Thoracic aorta (tissue), 2 donors: ENCODE results near the gene MARF1. TPM values are rescaled to one million over a fixed set of nuclear protein-coding genes. Genes with fewer than 3 reads are reported as not detected.

ENCODE experiments used
- ATAC-seq: fragments of 150-250 bp; one replicate; pipeline ENCODE4 v1.8.0; 2017; ENCODE audit warnings: low read depth; ENCODE audit not compliant: insufficient number of reproducible peaks, low FRiP score
- DNase-seq: peaks from one replicate; pipeline ENCODE4 v3.0.0-alpha.2; 2020; ENCODE audit warnings: low spot score
- H3K27ac ChIP-seq, 2 donors: fragments of 200-600 bp; sonication (generic); 1 replicate in 1 of 2; 2 replicates in 1 of 2; pipeline ENCODE4 v1.5.1; 2016; ENCODE audit warnings: mild to moderate bottlenecking in 2 of 2, moderate library complexity in 2 of 2
- H3K27me3 ChIP-seq: fragments of 200-600 bp; sonication (generic); replicated peaks from 2 replicates; pipeline ENCODE4 v1.6.0; 2016; ENCODE audit warnings: mild to moderate bottlenecking; ENCODE audit not compliant: insufficient read depth
- H3K36me3 ChIP-seq: fragments of 200-600 bp; sonication (generic); one replicate; pipeline ENCODE4 v1.5.1; 2016
- H3K4me1 ChIP-seq, 2 donors: fragments of 200-600 bp; sonication (generic); 1 replicate in 1 of 2; 2 replicates in 1 of 2; pipeline versions ENCODE4 v1.5.1 to v1.6.0; 2016; ENCODE audit warnings: low read depth in 2 of 2, mild to moderate bottlenecking in 1 of 2; ENCODE audit not compliant: control insufficient read depth in 1 of 2
- H3K4me3 ChIP-seq: fragments of 200-600 bp; sonication (generic); 2 replicates; pipeline ENCODE4 v1.5.1; 2016; ENCODE audit warnings: mild to moderate bottlenecking
- H3K9me3 ChIP-seq: fragments of 200-600 bp; sonication (generic); 2 replicates; pipeline ENCODE4 v1.5.1; 2016
- total RNA-seq, 2 donors: library from RNA; depleted of rRNA; stranded (reverse); fragments of >200 nt; gene quantifications; one replicate each; pipeline versions ENCODE4 v1.1.0 to v1.2.3, GENCODE V29; 2016
- TF ChIP-seq, protein P1 (sequence below): fragments of 200-600 bp; sonication (generic); IDR thresholded peaks from one replicate; pipeline ENCODE4 v1.5.1; 2019; ENCODE audit warnings: antibody characterized with exemption

MARF1 gene
- total RNA-seq, 2 donors from 2014 or later = 35.7 to 49.6 TPM

GRCh38 chr16:15613676-15614075 is 29.3 kb downstream of the MARF1 start:
- TF ChIP-seq, protein P1, sequence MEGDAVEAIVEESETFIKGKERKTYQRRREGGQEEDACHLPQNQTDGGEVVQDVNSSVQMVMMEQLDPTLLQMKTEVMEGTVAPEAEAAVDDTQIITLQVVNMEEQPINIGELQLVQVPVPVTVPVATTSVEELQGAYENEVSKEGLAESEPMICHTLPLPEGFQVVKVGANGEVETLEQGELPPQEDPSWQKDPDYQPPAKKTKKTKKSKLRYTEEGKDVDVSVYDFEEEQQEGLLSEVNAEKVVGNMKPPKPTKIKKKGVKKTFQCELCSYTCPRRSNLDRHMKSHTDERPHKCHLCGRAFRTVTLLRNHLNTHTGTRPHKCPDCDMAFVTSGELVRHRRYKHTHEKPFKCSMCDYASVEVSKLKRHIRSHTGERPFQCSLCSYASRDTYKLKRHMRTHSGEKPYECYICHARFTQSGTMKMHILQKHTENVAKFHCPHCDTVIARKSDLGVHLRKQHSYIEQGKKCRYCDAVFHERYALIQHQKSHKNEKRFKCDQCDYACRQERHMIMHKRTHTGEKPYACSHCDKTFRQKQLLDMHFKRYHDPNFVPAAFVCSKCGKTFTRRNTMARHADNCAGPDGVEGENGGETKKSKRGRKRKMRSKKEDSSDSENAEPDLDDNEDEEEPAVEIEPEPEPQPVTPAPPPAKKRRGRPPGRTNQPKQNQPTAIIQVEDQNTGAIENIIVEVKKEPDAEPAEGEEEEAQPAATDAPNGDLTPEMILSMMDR = no peak
- no peak overlapping the region for H3K27ac ChIP-seq
- no peak overlapping the region for H3K4me3 ChIP-seq
- no peaks in the 10 kb centered on the region for H3K27me3 ChIP-seq
- H3K4me1 ChIP-seq = no peaks in the 10 kb centered on the region
- DNase-seq = no peak
- no peaks in the 10 kb centered on the region for H3K9me3 ChIP-seq
- no peak for ATAC-seq
- peaks cover 56% of the 10 kb centered on the region for H3K36me3 ChIP-seq

GRCh38 chr16:15611610-15612009 is 31.3 kb downstream of the MARF1 start:
- Histone ChIP-seq H3K4me1 (no peaks in the 10 kb centered on the region), H3K9me3 (no peaks in the 10 kb centered on the region), H3K27me3 (no peaks in the 10 kb centered on the region), H3K27ac (no peak overlapping the region), H3K36me3 (peaks cover 54% of the 10 kb centered on the region), H3K4me3 (no peak overlapping the region)
- DNase-seq (no peak), ATAC-seq (no peak)
- TF ChIP-seq, protein P1 = no peak

DNA sequence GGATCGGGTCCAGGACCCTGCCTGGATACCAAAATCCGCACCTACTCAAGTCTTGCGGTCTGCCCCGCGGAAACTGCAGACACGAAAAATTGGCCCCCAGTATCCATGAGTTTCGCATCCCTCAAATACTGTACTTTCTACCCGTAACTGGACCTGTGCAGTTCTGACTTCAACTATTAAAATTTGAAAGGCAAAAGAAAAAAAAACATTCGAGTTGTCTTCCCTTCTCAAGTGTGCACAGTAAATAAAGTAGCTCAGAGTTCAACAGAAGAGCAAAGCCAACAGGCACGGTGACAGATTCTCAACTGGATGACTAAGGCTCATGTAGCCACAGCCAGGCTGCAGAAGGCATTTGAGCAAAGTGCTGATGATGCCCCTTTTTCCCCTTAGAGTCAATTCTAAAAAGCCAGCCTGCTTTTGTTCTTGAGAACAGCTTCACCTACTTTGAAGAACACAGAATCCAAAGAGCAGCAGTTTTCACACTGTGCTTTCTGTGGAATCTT is 32.5 kb downstream of the MARF1 start:
- TF ChIP-seq, protein P1 = no peak
- peaks cover 44% of the 10 kb centered on the region for H3K36me3 ChIP-seq

GRCh38 chr16:15609286-15609649 is 33.7 kb downstream of the MARF1 start:
- Histone ChIP-seq H3K9me3 (no peaks in the 10 kb centered on the region), H3K4me1 (no peaks in the 10 kb centered on the region), H3K36me3 (peaks cover 46% of the 10 kb centered on the region)

More for the DNA sequence above, 32.5 kb downstream of the MARF1 start:
- H3K9me3 ChIP-seq = no peaks in the 10 kb centered on the region
- no peak overlapping the region for H3K27ac ChIP-seq
- H3K4me1 ChIP-seq = no peaks in the 10 kb centered on the region
- no peaks in the 10 kb centered on the region for H3K27me3 ChIP-seq
- no peak overlapping the region for H3K4me3 ChIP-seq
- ATAC-seq = no peak
- DNase-seq = no peak

DNA sequence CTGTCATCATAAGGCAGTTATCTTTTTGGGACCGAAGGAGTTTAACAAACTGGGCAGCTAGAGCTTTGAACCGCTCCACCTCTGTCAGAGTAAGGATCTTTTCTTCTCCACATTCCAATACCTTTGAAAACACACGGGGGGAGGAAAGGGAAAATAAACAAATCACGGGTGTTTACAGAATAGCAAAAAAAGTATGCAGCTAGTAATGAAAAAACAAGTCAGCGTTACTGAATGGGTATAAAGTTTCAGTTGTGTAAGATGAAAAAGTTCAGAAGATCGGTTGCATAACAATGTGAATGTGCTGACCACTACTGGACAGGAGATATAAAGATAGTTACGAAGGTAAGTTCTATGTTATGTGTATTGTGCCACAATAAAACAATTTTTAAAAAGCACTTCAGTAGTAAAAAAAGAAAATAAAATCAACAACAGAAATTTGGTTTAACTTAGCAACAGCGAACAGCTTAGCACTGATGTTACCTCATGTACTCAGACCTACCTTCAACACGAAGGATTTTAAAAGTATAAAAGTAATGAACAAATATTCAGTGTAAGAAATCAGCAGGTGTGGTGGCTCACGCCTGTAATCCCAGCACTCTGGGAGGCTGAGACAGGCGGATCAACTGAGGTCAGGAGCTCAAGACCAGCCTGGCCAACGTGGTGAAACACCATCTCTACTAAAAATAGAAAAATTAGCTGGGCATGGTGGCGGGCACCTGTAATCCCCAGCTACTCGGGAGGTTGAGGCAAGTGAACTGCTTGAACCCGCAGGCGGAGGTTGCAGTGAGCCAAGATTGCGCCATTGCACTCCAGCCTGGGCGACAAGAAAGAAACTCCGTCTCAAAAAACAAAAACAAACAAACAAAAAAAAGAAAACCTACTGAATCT is 34.3 kb downstream of the MARF1 start:
- H3K27ac ChIP-seq = no peak overlapping the region

More at GRCh38 chr16:15609286-15609649, 33.7 kb downstream of the MARF1 start:
- Histone ChIP-seq H3K27me3 (no peaks in the 10 kb centered on the region), H3K4me3 (no peak overlapping the region), H3K27ac (no peak overlapping the region)
- TF ChIP-seq, protein P1 = no peak
- no peak for DNase-seq
- ATAC-seq = no peak

More for the DNA sequence above, 34.3 kb downstream of the MARF1 start:
- Histone ChIP-seq H3K36me3 (peaks cover 50% of the 10 kb centered on the region), H3K9me3 (no peaks in the 10 kb centered on the region), H3K4me3 (no peak overlapping the region), H3K4me1 (no peaks in the 10 kb centered on the region), H3K27me3 (no peaks in the 10 kb centered on the region)
- TF ChIP-seq, protein P1 = no peak
- ATAC-seq (no peak), DNase-seq (no peak)
